H1 (cell line): Measurements from ENCODE around the gene MMP24OS. TPM values are rescaled to one million over a fixed set of nuclear protein-coding genes. Genes with fewer than 3 reads are reported as not detected.

Source experiments
- CTCF ChIA-PET: fragments of 300-600 bp; sonication (Branson Sonifier 250); formaldehyde crosslinking; loops from one replicate; lab custom pipeline; 2021; ENCODE audit not compliant: partially characterized antibody; lab: Charles Lee
- POLR2A ChIA-PET: fragments of 300-600 bp; sonication (Branson Sonifier 250); formaldehyde crosslinking; loops from one replicate; lab custom pipeline; 2021; ENCODE audit warnings: inconsistent platforms; ENCODE audit not compliant: partially characterized antibody; lab: Charles Lee
- DNase-seq, 2 experiments: peaks; one replicate each; pipeline versions ENCODE4 v3.0.0 to v3.0.0-alpha.2; 2010 to 2022; ENCODE audit warnings: low spot score in 2 of 2, low read depth in 1 of 2, mixed read lengths in 1 of 2
- FAIRE-seq: peaks from 2 replicates; lab custom pipeline; 2011; peaks lifted over from hg19 to GRCh38; lab: Jason Lieb, UNC
- H2AFZ ChIP-seq: 2 replicates; pipeline ENCODE4 v1.8.1; 2012; ENCODE audit warnings: low read length, inconsistent platforms
- H2AK5ac ChIP-seq: 2 replicates; pipeline ENCODE4 v1.6.1; 2013; ENCODE audit warnings: low read depth, low read length
- H2BK120ac ChIP-seq: replicated peaks from 2 replicates; pipeline ENCODE3; 2013; ENCODE audit warnings: low read depth, low read length, inconsistent platforms
- H2BK12ac ChIP-seq: 2 replicates; pipeline ENCODE4 v1.6.1; 2013; ENCODE audit warnings: low read depth, low read length
- H2BK15ac ChIP-seq: 2 replicates; pipeline ENCODE4 v1.6.1; 2013; ENCODE audit warnings: low read length
- H2BK20ac ChIP-seq: 2 replicates; pipeline ENCODE4 v1.6.1; 2013; ENCODE audit warnings: low read length
- H2BK5ac ChIP-seq: 2 replicates; pipeline ENCODE4 v1.6.1; 2013; ENCODE audit warnings: low read depth, low read length
- H3K14ac ChIP-seq: 2 replicates; pipeline ENCODE4 v1.6.1; 2013; ENCODE audit warnings: inconsistent platforms; ENCODE audit not compliant: insufficient read length
- H3K18ac ChIP-seq: 2 replicates; pipeline ENCODE4 v1.6.1; 2013; ENCODE audit warnings: low read length; ENCODE audit errors: extremely low read depth
- H3K23ac ChIP-seq: 2 replicates; pipeline ENCODE4 v1.6.1; 2013; ENCODE audit warnings: inconsistent platforms; ENCODE audit not compliant: insufficient read length
- H3K23me2 ChIP-seq: 2 replicates; pipeline ENCODE4 v1.6.1; 2013; ENCODE audit warnings: low read depth, low read length
- H3K27ac ChIP-seq: 2 replicates; pipeline ENCODE4 v1.6.1; 2011; ENCODE audit warnings: low read depth, low read length, inconsistent platforms
- H3K27me3 ChIP-seq, 4 experiments: replicated peaks in 1 of 4; 1 replicate in 1 of 4; 2 replicates in 3 of 4; pipeline versions ENCODE4 v1.6.1 to v1.8.1; 2011 to 2013; ENCODE audit warnings: low read length in 3 of 4, mild to moderate bottlenecking in 3 of 4, inconsistent platforms in 2 of 4, mixed read lengths in 2 of 4, moderate library complexity in 1 of 4; ENCODE audit not compliant: control insufficient read depth in 3 of 4, insufficient read depth in 3 of 4; ENCODE audit errors: extremely low read depth in 1 of 4
- H3K36me3 ChIP-seq, 4 experiments: 2 replicates each; pipeline versions ENCODE4 v1.6.1 to v1.8.1; 2011 to 2013; ENCODE audit warnings: mild to moderate bottlenecking in 4 of 4, low read length in 3 of 4, moderate library complexity in 2 of 4, control low read depth in 1 of 4, inconsistent platforms in 1 of 4; ENCODE audit not compliant: insufficient read depth in 4 of 4, control insufficient read depth in 2 of 4
- H3K4ac ChIP-seq: replicated peaks from 2 replicates; pipeline ENCODE3; 2013; ENCODE audit warnings: low read length, low read depth, mixed read lengths, inconsistent platforms; ENCODE audit not compliant: insufficient read length
- H3K4me1 ChIP-seq, 4 experiments: replicated peaks in 1 of 4; 1 replicate in 1 of 4; 2 replicates in 3 of 4; pipeline versions ENCODE4 v1.6.1 to v1.8.1; 2011 to 2013; ENCODE audit warnings: low read length in 3 of 4, inconsistent platforms in 2 of 4, mixed read lengths in 1 of 4; ENCODE audit not compliant: insufficient read depth in 4 of 4, control insufficient read depth in 3 of 4
- H3K4me2 ChIP-seq, 2 experiments: 2 replicates each; pipeline versions ENCODE4 v1.6.1 to v1.8.1; 2011 to 2013; ENCODE audit warnings: low read depth in 2 of 2, low read length in 2 of 2, control low read depth in 1 of 2, inconsistent platforms in 1 of 2, mild to moderate bottlenecking in 1 of 2; ENCODE audit not compliant: insufficient read depth in 1 of 2
- H3K4me3 ChIP-seq, 4 experiments: fragments of 200-600, 300-600 bp in 1 of 4; sonication (generic), shearing (Covaris generic), sonication (Bioruptor Twin) in 1 of 4; 2 replicates each; pipeline versions ENCODE4 v1.5.1 to v1.8.1; 2011 to 2016; ENCODE audit warnings: low read length in 4 of 4, low read depth in 3 of 4, control low read depth in 2 of 4, inconsistent platforms in 2 of 4, mild to moderate bottlenecking in 2 of 4, mixed read lengths in 1 of 4, moderate library complexity in 1 of 4; ENCODE audit not compliant: insufficient read depth in 2 of 4; ENCODE audit errors: extremely low read depth in 1 of 4
- H3K56ac ChIP-seq: replicated peaks from 2 replicates; pipeline ENCODE3; 2013; ENCODE audit warnings: low read depth, mild to moderate bottlenecking, mixed read lengths, low read length, inconsistent platforms; ENCODE audit not compliant: insufficient read length
- H3K79me1 ChIP-seq: 2 replicates; pipeline ENCODE4 v1.6.1; 2013; ENCODE audit warnings: low read depth, low read length, control low read depth
- H3K79me2 ChIP-seq, 2 experiments: 2 replicates each; pipeline versions ENCODE4 v1.6.1 to v1.8.1; 2012 to 2013; ENCODE audit warnings: low read length in 2 of 2, mild to moderate bottlenecking in 2 of 2, inconsistent platforms in 1 of 2; ENCODE audit not compliant: insufficient read depth in 2 of 2, control insufficient read depth in 1 of 2
- H3K9ac ChIP-seq, 4 experiments: replicated peaks in 1 of 4; 1 replicate in 1 of 4; 2 replicates in 3 of 4; pipeline versions ENCODE4 v1.6.1 to v1.8.1; 2011 to 2013; ENCODE audit warnings: low read depth in 3 of 4, low read length in 3 of 4, control low read depth in 2 of 4, mild to moderate bottlenecking in 2 of 4, moderate library complexity in 2 of 4, inconsistent platforms in 1 of 4; ENCODE audit errors: extremely low read depth in 1 of 4
- H3K9me3 ChIP-seq, 2 experiments: 2 replicates each; pipeline versions ENCODE4 v1.6.1 to v1.8.1; 2012 to 2013; ENCODE audit warnings: mild to moderate bottlenecking in 2 of 2, moderate library complexity in 2 of 2, control low read depth in 1 of 2, inconsistent platforms in 1 of 2, low read depth in 1 of 2, low read length in 1 of 2, mixed read lengths in 1 of 2; ENCODE audit not compliant: insufficient read depth in 2 of 2
- H4K20me1 ChIP-seq, 2 experiments: replicated peaks in 1 of 2; 2 replicates each; pipeline versions ENCODE3 to v1.8.1; 2011 to 2013; ENCODE audit warnings: inconsistent platforms in 2 of 2, low read length in 2 of 2, mild to moderate bottlenecking in 1 of 2; ENCODE audit not compliant: insufficient read depth in 2 of 2, control insufficient read depth in 1 of 2
- H4K5ac ChIP-seq: 2 replicates; pipeline ENCODE4 v1.6.1; 2013; ENCODE audit warnings: low read length, low read depth, mixed read lengths, inconsistent platforms; ENCODE audit not compliant: insufficient read length
- H4K8ac ChIP-seq: 2 replicates; pipeline ENCODE4 v1.8.0; 2013; ENCODE audit warnings: mild to moderate bottlenecking, moderate library complexity, low read length, inconsistent platforms; ENCODE audit not compliant: insufficient read depth; ENCODE audit errors: extremely low read depth
- H4K91ac ChIP-seq: replicated peaks from 2 replicates; pipeline ENCODE3; 2013; ENCODE audit warnings: low read length, mixed read lengths, inconsistent platforms; ENCODE audit not compliant: insufficient read length
- ASH2L ChIP-seq: fragments of 200-600, 300-600 bp; sonication (generic); IDR thresholded peaks from one replicate; pipeline ENCODE4 v1.7.1; 2017; ENCODE audit warnings: low read length
- HDAC2 ChIP-seq, 2 experiments: fragments of 300-600 bp in 1 of 2; sonication (generic) in 1 of 2; IDR thresholded peaks; 2 replicates each; pipeline ENCODE4 v1.6.1; 2011 to 2012; ENCODE audit warnings: low read depth in 2 of 2, low read length in 2 of 2, mild to moderate bottlenecking in 2 of 2, moderate library complexity in 2 of 2, borderline replicate concordance in 1 of 2, inconsistent platforms in 1 of 2
- SAP30 ChIP-seq: fragments of 300-600 bp; sonication (generic); IDR thresholded peaks from 2 replicates; pipeline ENCODE4 v1.7.1; 2012; ENCODE audit warnings: low read length, moderate library complexity, mild to moderate bottlenecking, inconsistent platforms; ENCODE audit not compliant: insufficient read depth, insufficient replicate concordance
- SP2 ChIP-seq: IDR thresholded peaks from 2 replicates; pipeline ENCODE4 v1.6.1; 2012; ENCODE audit warnings: mild to moderate bottlenecking, low read length, inconsistent platforms
- WGBS, 2 experiments: shearing (Covaris generic) in 1 of 2; methylation state at CpG; one replicate each; pipeline versions ENCODE4 v1.1.6 to v1.1.7; 2013 to 2015; ENCODE audit warnings: low lambda C conversion rate in 2 of 2, mixed read lengths in 2 of 2, inconsistent platforms in 1 of 2, low coverage in 1 of 2, missing lambda C conversion rate in 1 of 2; ENCODE audit not compliant: insufficient replicate concordance in 2 of 2, insufficient coverage in 1 of 2, insufficient read length in 1 of 2; ENCODE audit errors: extremely low coverage in 1 of 2, missing lambda C conversion rate in 1 of 2; 5-methylcytosine and 5-hydroxymethylcytosine counted together
- polyA plus RNA-seq, 7 experiments: library from polyadenylated mRNA; depleted of rRNA in 3 of 7; stranded (reverse) in 5 of 7; unstranded in 2 of 7; fragments of >200 nt in 5 of 7; fragments of 200-250 nt in 2 of 7; gene quantifications; 1 replicate in 5 of 7; 2 replicates in 1 of 7; 4 replicates in 1 of 7; pipeline versions ENCODE4 v1.2.1 to v1.2.3, GENCODE V29; 2011 to 2013; ENCODE audit warnings: missing spikeins in 2 of 7, mixed read lengths in 2 of 7
- total RNA-seq: library from RNA; stranded (reverse); fragmentation: NEBNext Ultra II Directional; extraction: Animal tissue kit (Norgen Biotek cat#: 25700); gene quantifications from 2 replicates; pipeline ENCODE4 v1.2.1, GENCODE V29; 2021

Gene MMP24OS
- total and polyA plus RNA-seq, 2 of the 8 experiments (the other 6 are each of a cell fraction or from before 2014, with no cell fraction given): 19.0 to 21.3 TPM

GRCh38 chr20:35279040-35279439 is 1.1 kb upstream of the MMP24OS start:
- no peak overlapping the region for H3K4ac ChIP-seq
- H3K36me3 ChIP-seq: peaks cover 25 to 43% (median 28%) of the 10 kb centered on the region in 4 experiments
- FAIRE-seq (no peak), DNase-seq (no peak)
- H2BK20ac ChIP-seq: no peak overlapping the region
- no peak overlapping the region for H3K18ac ChIP-seq
- H3K4me3 ChIP-seq: no peak overlapping the region
- 97% methylated on average over 5 of the region's 5 CpGs; no CpG with 5 or more reads in 1 of the 2 experiments for WGBS, 2 experiments
- H4K91ac ChIP-seq: no peak overlapping the region
- H2BK5ac ChIP-seq: no peak overlapping the region
- no peaks in the 10 kb centered on the region for H3K27me3 ChIP-seq
- H2BK15ac ChIP-seq: no peak overlapping the region
- no peak for TF ChIP-seq ASH2L
- TF ChIP-seq SP2: no peak
- no peak for TF ChIP-seq HDAC2 (IDR thresholded peaks at IDR 0.05; ENCODE audit: borderline replicate concordance in 1 of 2, low read depth in 2 of 2, low read length in 2 of 2)
- TF ChIP-seq SAP30: no peak
- no peak overlapping the region for H3K9ac ChIP-seq
- H3K27ac ChIP-seq: no peak overlapping the region
- H3K56ac ChIP-seq: no peak overlapping the region
- H2BK120ac ChIP-seq: no peak overlapping the region
- H3K4me2 ChIP-seq: no peak overlapping the region
- H4K8ac ChIP-seq: no peak overlapping the region
- H2AFZ ChIP-seq: no peak overlapping the region
- H3K14ac ChIP-seq: no peak overlapping the region
- H3K79me1 ChIP-seq: peaks cover 11% of the 10 kb centered on the region; the same call in 1 of the 2 replicates
- CTCF ChIA-PET: interaction anchor here (0.7 to 11.1 kb wide), 4 partner anchors 10 to 163 kb away, joined by 3 to 104 read pairs (median 4); no protein-coding TSS in a partner anchor
- POLR2A ChIA-PET: interaction anchor here (0.8 to 5.7 kb wide), 8 partner anchors 8 to 103 kb away, joined by 3 to 39 read pairs (median 6); partner anchors contain the start of gene FAM83C
- peaks cover 4 to 15% (median 9%) of the 10 kb centered on the region in 4 experiments; a peak in 6 of 7 replicates for H3K4me1 ChIP-seq
- peaks cover 8% of the 10 kb centered on the region for H3K23me2 ChIP-seq
- no peak overlapping the region for H2AK5ac ChIP-seq
- no peaks in the 10 kb centered on the region for H3K9me3 ChIP-seq
- H4K5ac ChIP-seq: no peak overlapping the region
- H3K23ac ChIP-seq: no peak overlapping the region
- peaks cover 9 to 26% of the 10 kb centered on the region in 2 experiments for H3K79me2 ChIP-seq
- H2BK12ac ChIP-seq: no peak overlapping the region
- H4K20me1 ChIP-seq: peaks cover 7 to 14% of the 10 kb centered on the region in 2 experiments
